Thoracic aorta (tissue), 2 donors: ENCODE data around the gene SSTR3. TPM values are rescaled to one million over a fixed set of nuclear protein-coding genes. Genes with fewer than 3 reads are reported as not detected.

Experiments
- ATAC-seq: fragments of 150-250 bp; one replicate; pipeline ENCODE4 v1.8.0; 2017; ENCODE audit warnings: low read depth; ENCODE audit not compliant: insufficient number of reproducible peaks, low FRiP score
- DNase-seq: peaks from one replicate; pipeline ENCODE4 v3.0.0-alpha.2; 2020; ENCODE audit warnings: low spot score
- H3K27ac ChIP-seq, 2 donors: fragments of 200-600 bp; sonication (generic); 1 replicate in 1 of 2; 2 replicates in 1 of 2; pipeline ENCODE4 v1.5.1; 2016; ENCODE audit warnings: mild to moderate bottlenecking in 2 of 2, moderate library complexity in 2 of 2
- H3K27me3 ChIP-seq: fragments of 200-600 bp; sonication (generic); replicated peaks from 2 replicates; pipeline ENCODE4 v1.6.0; 2016; ENCODE audit warnings: mild to moderate bottlenecking; ENCODE audit not compliant: insufficient read depth
- H3K36me3 ChIP-seq: fragments of 200-600 bp; sonication (generic); one replicate; pipeline ENCODE4 v1.5.1; 2016
- H3K4me1 ChIP-seq, 2 donors: fragments of 200-600 bp; sonication (generic); 1 replicate in 1 of 2; 2 replicates in 1 of 2; pipeline versions ENCODE4 v1.5.1 to v1.6.0; 2016; ENCODE audit warnings: low read depth in 2 of 2, mild to moderate bottlenecking in 1 of 2; ENCODE audit not compliant: control insufficient read depth in 1 of 2
- H3K4me3 ChIP-seq: fragments of 200-600 bp; sonication (generic); 2 replicates; pipeline ENCODE4 v1.5.1; 2016; ENCODE audit warnings: mild to moderate bottlenecking
- H3K9me3 ChIP-seq: fragments of 200-600 bp; sonication (generic); 2 replicates; pipeline ENCODE4 v1.5.1; 2016
- CTCF ChIP-seq: fragments of 200-600 bp; sonication (generic); IDR thresholded peaks from one replicate; pipeline ENCODE4 v1.5.1; 2019; ENCODE audit warnings: antibody characterized with exemption
- total RNA-seq, 2 donors: library from RNA; depleted of rRNA; stranded (reverse); fragments of >200 nt; gene quantifications; one replicate each; pipeline versions ENCODE4 v1.1.0 to v1.2.3, GENCODE V29; 2016

SSTR3 gene
- total RNA-seq, 2 donors from 2014 or later = not detected

- TF ChIP-seq CTCF = no peak
- ATAC-seq = no peak
- Histone ChIP-seq H3K27me3 (no peaks in the 10 kb centered on the region), H3K4me3 (no peak overlapping the region), H3K36me3 (no peaks in the 10 kb centered on the region), H3K27ac (no peak overlapping the region), H3K9me3 (no peaks in the 10 kb centered on the region), H3K4me1 (peaks cover 2 to 4% of the 10 kb centered on the region in 2 donors)
- no peak for DNase-seq
Measured at GRCh38 chr22:37224757-37225420, 12.6 kb upstream of the SSTR3 start.

- Histone ChIP-seq H3K36me3 (no peaks in the 10 kb centered on the region), H3K27me3 (no peaks in the 10 kb centered on the region), H3K9me3 (no peaks in the 10 kb centered on the region), H3K4me3 (no peak overlapping the region), H3K27ac (no peak overlapping the region), H3K4me1 (no peaks in the 10 kb centered on the region)
- ATAC-seq = no peak
- no peak for TF ChIP-seq CTCF
- no peak for DNase-seq
Measured at GRCh38 chr22:37223965-37224551, 11.8 kb upstream of the SSTR3 start.

- Histone ChIP-seq H3K4me3 (no peak overlapping the region), H3K27ac (no peak overlapping the region), H3K4me1 (no peaks in the 10 kb centered on the region), H3K27me3 (no peaks in the 10 kb centered on the region), H3K9me3 (no peaks in the 10 kb centered on the region), H3K36me3 (no peaks in the 10 kb centered on the region)
- no peak for TF ChIP-seq CTCF
- DNase-seq (no peak), ATAC-seq (no peak)
Measured at GRCh38 chr22:37222440-37222971, 10.2 kb upstream of the SSTR3 start.

GRCh38 chr22:37221424-37222333, 9.4 kb upstream of the SSTR3 start:
- H3K4me3 ChIP-seq = no peak overlapping the region
- H3K27me3 ChIP-seq = no peaks in the 10 kb centered on the region
- DNase-seq = no peak
- no peak overlapping the region for H3K27ac ChIP-seq
- H3K36me3 ChIP-seq = no peaks in the 10 kb centered on the region
- ATAC-seq = no peak
- no peak for TF ChIP-seq CTCF
- H3K4me1 ChIP-seq = no peaks in the 10 kb centered on the region
- H3K9me3 ChIP-seq = no peaks in the 10 kb centered on the region

- ATAC-seq = no peak
- no peak for DNase-seq
- TF ChIP-seq CTCF = no peak
- Histone ChIP-seq H3K9me3 (no peaks in the 10 kb centered on the region), H3K4me3 (no peak overlapping the region), H3K27me3 (no peaks in the 10 kb centered on the region), H3K36me3 (no peaks in the 10 kb centered on the region), H3K4me1 (no peaks in the 10 kb centered on the region), H3K27ac (no peak overlapping the region)
Measured at GRCh38 chr22:37220543-37220981, 8.3 kb upstream of the SSTR3 start.
